ENCODE measurements around the gene STK10.

Gene STK10

GRCh38 chr5:171992813-171993212 lies 195.2 kb downstream of the STK10 start:
- TF ChIP-seq ZFX (IDR thresholded peaks at IDR 0.05) = no peak
- TF ChIP-seq CTCF (conservative IDR thresholded peaks at IDR 0.05) = no peak
- H3K27ac ChIP-seq = no peak overlapping the region

- H3K27ac ChIP-seq = no peak overlapping the region
- no peak for TF ChIP-seq CTCF (conservative IDR thresholded peaks at IDR 0.05)
- TF ChIP-seq ZFX (IDR thresholded peaks at IDR 0.05) = no peak
Measured at GRCh38 chr5:171992305-171992704, 195.7 kb downstream of the STK10 start.
